Measurements from ENCODE around the gene APEX1.

DNA sequence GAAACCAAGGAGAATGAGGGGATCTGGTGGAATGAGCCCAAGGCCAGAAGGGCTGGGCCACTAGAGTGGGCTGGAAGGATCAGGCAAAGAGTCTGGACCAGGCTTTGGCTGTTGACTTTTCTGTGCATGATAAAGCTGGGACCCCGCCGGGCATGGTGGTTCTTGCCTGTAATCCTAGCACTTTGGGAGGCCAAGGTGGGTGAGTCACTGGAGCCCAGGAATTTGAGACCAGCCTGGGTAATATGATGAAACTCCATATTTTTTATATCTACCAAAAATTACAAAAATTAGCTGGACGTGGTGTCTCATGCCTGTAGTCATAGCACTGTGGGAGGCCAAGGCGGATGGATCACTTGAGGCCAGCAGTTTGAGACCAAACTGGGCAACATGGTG lies 18.7 kb upstream of the APEX1 start:
- TF ChIP-seq, protein P1, sequence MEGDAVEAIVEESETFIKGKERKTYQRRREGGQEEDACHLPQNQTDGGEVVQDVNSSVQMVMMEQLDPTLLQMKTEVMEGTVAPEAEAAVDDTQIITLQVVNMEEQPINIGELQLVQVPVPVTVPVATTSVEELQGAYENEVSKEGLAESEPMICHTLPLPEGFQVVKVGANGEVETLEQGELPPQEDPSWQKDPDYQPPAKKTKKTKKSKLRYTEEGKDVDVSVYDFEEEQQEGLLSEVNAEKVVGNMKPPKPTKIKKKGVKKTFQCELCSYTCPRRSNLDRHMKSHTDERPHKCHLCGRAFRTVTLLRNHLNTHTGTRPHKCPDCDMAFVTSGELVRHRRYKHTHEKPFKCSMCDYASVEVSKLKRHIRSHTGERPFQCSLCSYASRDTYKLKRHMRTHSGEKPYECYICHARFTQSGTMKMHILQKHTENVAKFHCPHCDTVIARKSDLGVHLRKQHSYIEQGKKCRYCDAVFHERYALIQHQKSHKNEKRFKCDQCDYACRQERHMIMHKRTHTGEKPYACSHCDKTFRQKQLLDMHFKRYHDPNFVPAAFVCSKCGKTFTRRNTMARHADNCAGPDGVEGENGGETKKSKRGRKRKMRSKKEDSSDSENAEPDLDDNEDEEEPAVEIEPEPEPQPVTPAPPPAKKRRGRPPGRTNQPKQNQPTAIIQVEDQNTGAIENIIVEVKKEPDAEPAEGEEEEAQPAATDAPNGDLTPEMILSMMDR (IDR thresholded peaks at IDR 0.05): no peak
- no peak for TF ChIP-seq POLR2A (IDR thresholded peaks at IDR 0.05)
